Brain microvascular endothelial cell (primary cell): ENCODE measurements around the gene KCNMA1.

ENCODE experiments used
- DNase-seq: peaks from one replicate; pipeline ENCODE4 v3.0.0-alpha.2; 2020
- H3K27ac ChIP-seq: fragments of 250-450 bp; sonication (Bioruptor Pico); 2 replicates; pipeline ENCODE4 v1.5.1; 2020; ENCODE audit warnings: mild to moderate bottlenecking, moderate library complexity
- H3K27me3 ChIP-seq: fragments of 250-450 bp; sonication (Bioruptor Pico); replicated peaks from 2 replicates; pipeline ENCODE4 v1.5.1; 2020; ENCODE audit warnings: mild to moderate bottlenecking
- H3K36me3 ChIP-seq: fragments of 250-450 bp; sonication (Bioruptor Pico); replicated peaks from 2 replicates; pipeline ENCODE4 v1.5.1; 2020; ENCODE audit warnings: mild to moderate bottlenecking
- H3K4me3 ChIP-seq: 2 replicates; pipeline ENCODE4 v1.5.1; 2011; ENCODE audit warnings: low read depth, mild to moderate bottlenecking, control low read depth, low read length, moderate library complexity
- CTCF ChIP-seq: IDR thresholded peaks from 2 replicates; pipeline ENCODE4 v1.5.1; 2011; ENCODE audit warnings: low read depth, mild to moderate bottlenecking, moderate library complexity, low read length, control low read depth, inconsistent platforms; ENCODE audit errors: missing control alignments
- in situ Hi-C: cut with HindIII; loops from 2 replicates; pipeline ENCODE4 v1.10.0; 2017; ENCODE audit warnings: low sequenced_read_pairs, low pct_ligation_motif_present

The KCNMA1 gene

GRCh38 chr10:77518910-77519274 is 118.7 kb downstream of the KCNMA1 start:
- Histone ChIP-seq H3K27ac (no peak overlapping the region), H3K27me3 (no peaks in the 10 kb centered on the region), H3K4me3 (no peak overlapping the region), H3K36me3 (no peaks in the 10 kb centered on the region)
- DNase-seq = no peak
- no peak for TF ChIP-seq CTCF
- in situ Hi-C loops = no loop called here

GRCh38 chr10:77518241-77518909 is 119.2 kb downstream of the KCNMA1 start:
- in situ Hi-C loops = no loop called here
- Histone ChIP-seq H3K27ac (no peak overlapping the region), H3K36me3 (no peaks in the 10 kb centered on the region), H3K4me3 (no peak overlapping the region), H3K27me3 (no peaks in the 10 kb centered on the region)
- no peak for DNase-seq
- no peak for TF ChIP-seq CTCF

GRCh38 chr10:77516575-77516974 is 121.0 kb downstream of the KCNMA1 start:
- H3K36me3 ChIP-seq = no peaks in the 10 kb centered on the region
- TF ChIP-seq CTCF = no peak
- H3K27me3 ChIP-seq = no peaks in the 10 kb centered on the region
- no peak overlapping the region for H3K27ac ChIP-seq
- in situ Hi-C loops = no loop called here
- no peak overlapping the region for H3K4me3 ChIP-seq
- DNase-seq = no peak

- Histone ChIP-seq H3K27me3 (no peaks in the 10 kb centered on the region), H3K36me3 (no peaks in the 10 kb centered on the region), H3K27ac (no peak overlapping the region), H3K4me3 (no peak overlapping the region)
- no peak for TF ChIP-seq CTCF
- no peak for DNase-seq
- in situ Hi-C loops = no loop called here
Observed at GRCh38 chr10:77514870-77515269, 122.7 kb downstream of the KCNMA1 start.

GRCh38 chr10:77513781-77514331 is 123.8 kb downstream of the KCNMA1 start:
- no peak overlapping the region for H3K4me3 ChIP-seq
- H3K27me3 ChIP-seq = no peaks in the 10 kb centered on the region
- H3K36me3 ChIP-seq = no peaks in the 10 kb centered on the region
- H3K27ac ChIP-seq = no peak overlapping the region
- in situ Hi-C loops = no loop called here
- DNase-seq = peak; percentile 79
- no peak for TF ChIP-seq CTCF

- DNase-seq = no peak
- no peak overlapping the region for H3K27ac ChIP-seq
- no peaks in the 10 kb centered on the region for H3K36me3 ChIP-seq
- in situ Hi-C loops = no loop called here
- no peak overlapping the region for H3K4me3 ChIP-seq
- H3K27me3 ChIP-seq = no peaks in the 10 kb centered on the region
- no peak for TF ChIP-seq CTCF
Observed at GRCh38 chr10:77513220-77513619, 124.4 kb downstream of the KCNMA1 start.
